Body of pancreas (tissue), 4 donors: ENCODE results near the gene ALAS2. TPM values are rescaled to one million over a fixed set of nuclear protein-coding genes. Genes with fewer than 3 reads are reported as not detected.

Source experiments
- ATAC-seq: fragments of 150-250 bp; one replicate; pipeline ENCODE4 v1.9.1; 2016
- DNase-seq, 4 donors: peaks; one replicate each; pipeline ENCODE4 v3.0.0-alpha.2; 2019
- H3K27ac ChIP-seq, 4 donors: fragments of 200-600 bp; sonication (generic); 1 replicate in 3 of 4; 2 replicates in 1 of 4; pipeline versions ENCODE4 v1.5.1 to v1.6.1; 2016 to 2019; ENCODE audit warnings: mild to moderate bottlenecking in 1 of 4, mixed read lengths in 1 of 4, moderate library complexity in 1 of 4
- H3K27me3 ChIP-seq, 2 donors: fragments of 200-600 bp; sonication (generic); one replicate each; pipeline ENCODE4 v1.6.0; 2016; ENCODE audit warnings: mild to moderate bottlenecking in 1 of 2
- H3K36me3 ChIP-seq, 2 donors: fragments of 200-600 bp; sonication (generic); replicated peaks in 1 of 2; 2 replicates each; pipeline ENCODE4 v1.5.1; 2016; ENCODE audit warnings: low read depth in 2 of 2; ENCODE audit not compliant: insufficient read depth in 1 of 2
- H3K4me1 ChIP-seq: fragments of 200-600 bp; sonication (generic); one replicate; pipeline ENCODE4 v1.6.0; 2016
- H3K4me3 ChIP-seq, 2 donors: fragments of 200-600 bp; sonication (generic); 1 replicate in 1 of 2; 2 replicates in 1 of 2; pipeline ENCODE4 v1.5.1; 2016 to 2019
- H3K9me3 ChIP-seq, 3 donors: fragments of 200-600 bp; sonication (generic); 1 replicate in 2 of 3; 2 replicates in 1 of 3; pipeline ENCODE4 v1.5.1; 2016
- POLR2A ChIP-seq, 3 donors: fragments of 450-650 bp; IDR thresholded peaks; one replicate each; pipeline ENCODE4 v1.6.1; 2016; ENCODE audit warnings: antibody characterized with exemption in 3 of 3, mild to moderate bottlenecking in 2 of 3
- WGBS, 2 donors: methylation state at CpG; one replicate each; pipeline ENCODE4 v1.1.5; 2017; 5-methylcytosine and 5-hydroxymethylcytosine counted together
- intact Hi-C: fragments of 100-400 bp; cut with DNase I; formaldehyde crosslinking; loops from one replicate; pipeline ENCODE4 v1.15.1; 2023
- total RNA-seq, 2 donors: library from RNA; depleted of rRNA; stranded (reverse); fragments of >200 nt; gene quantifications; one replicate each; pipeline ENCODE4 v1.1.0, GENCODE V29; 2016
- TF ChIP-seq, protein P1 (sequence below), 7 experiments: fragments of 450-650 bp in 4 of 7; fragments of 200-600 bp in 3 of 7; sonication (generic) in 3 of 7; IDR thresholded peaks; one replicate each; pipeline ENCODE4 v1.5.1; 2016 to 2019; ENCODE audit warnings: antibody characterized with exemption in 7 of 7

Gene ALAS2
- total RNA-seq, 2 donors from 2014 or later, result not detected

GRCh38 chrX:55029291-55029690 lies 1.5 kb downstream of the ALAS2 start:
- no peaks in the 10 kb centered on the region for H3K36me3 ChIP-seq
- TF ChIP-seq, protein P1, sequence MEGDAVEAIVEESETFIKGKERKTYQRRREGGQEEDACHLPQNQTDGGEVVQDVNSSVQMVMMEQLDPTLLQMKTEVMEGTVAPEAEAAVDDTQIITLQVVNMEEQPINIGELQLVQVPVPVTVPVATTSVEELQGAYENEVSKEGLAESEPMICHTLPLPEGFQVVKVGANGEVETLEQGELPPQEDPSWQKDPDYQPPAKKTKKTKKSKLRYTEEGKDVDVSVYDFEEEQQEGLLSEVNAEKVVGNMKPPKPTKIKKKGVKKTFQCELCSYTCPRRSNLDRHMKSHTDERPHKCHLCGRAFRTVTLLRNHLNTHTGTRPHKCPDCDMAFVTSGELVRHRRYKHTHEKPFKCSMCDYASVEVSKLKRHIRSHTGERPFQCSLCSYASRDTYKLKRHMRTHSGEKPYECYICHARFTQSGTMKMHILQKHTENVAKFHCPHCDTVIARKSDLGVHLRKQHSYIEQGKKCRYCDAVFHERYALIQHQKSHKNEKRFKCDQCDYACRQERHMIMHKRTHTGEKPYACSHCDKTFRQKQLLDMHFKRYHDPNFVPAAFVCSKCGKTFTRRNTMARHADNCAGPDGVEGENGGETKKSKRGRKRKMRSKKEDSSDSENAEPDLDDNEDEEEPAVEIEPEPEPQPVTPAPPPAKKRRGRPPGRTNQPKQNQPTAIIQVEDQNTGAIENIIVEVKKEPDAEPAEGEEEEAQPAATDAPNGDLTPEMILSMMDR (IDR thresholded peaks at IDR 0.05), result no peak
- no peak for TF ChIP-seq POLR2A (IDR thresholded peaks at IDR 0.05)
- DNase-seq (no peak), ATAC-seq (no peak)
- no peak overlapping the region for H3K4me3 ChIP-seq
- WGBS, 2 donors, result 54 to 63% methylated on average over 2 of the region's 2 CpGs
- H3K4me1 ChIP-seq, result no peaks in the 10 kb centered on the region
- intact Hi-C loops, result no loop called here
- no peaks in the 10 kb centered on the region for H3K27me3 ChIP-seq
- H3K27ac ChIP-seq, result no peak overlapping the region
- H3K9me3 ChIP-seq, result no peaks in the 10 kb centered on the region

DNA sequence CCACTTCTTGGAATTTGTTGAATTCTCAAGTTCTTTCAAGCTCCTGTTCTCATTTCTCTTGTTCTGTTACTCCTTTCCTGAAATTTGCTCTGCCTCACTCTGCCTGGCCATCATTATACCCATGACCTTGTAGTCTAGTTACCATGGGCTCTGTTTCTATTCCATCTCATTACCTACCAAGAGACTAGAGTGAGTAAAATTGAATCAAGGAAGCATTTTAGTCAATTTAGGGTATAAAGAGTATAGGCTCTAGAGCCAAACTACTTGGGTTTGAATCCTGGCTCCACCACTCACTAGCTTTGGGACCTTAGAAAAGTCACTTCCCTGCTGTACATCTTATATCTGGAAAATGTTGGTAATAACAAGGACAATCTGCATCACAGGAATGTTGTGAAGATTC lies 2.2 kb downstream of the ALAS2 start:
- TF ChIP-seq, protein P1 (IDR thresholded peaks at IDR 0.05), result no peak
- no peak for TF ChIP-seq POLR2A (IDR thresholded peaks at IDR 0.05)
- intact Hi-C loops, result no loop called here
- Histone ChIP-seq H3K36me3 (no peaks in the 10 kb centered on the region), H3K4me3 (no peak overlapping the region), H3K27ac (no peak overlapping the region), H3K27me3 (no peaks in the 10 kb centered on the region), H3K4me1 (no peaks in the 10 kb centered on the region), H3K9me3 (no peaks in the 10 kb centered on the region)
- ATAC-seq, result no peak
- DNase-seq, result no peak

DNA sequence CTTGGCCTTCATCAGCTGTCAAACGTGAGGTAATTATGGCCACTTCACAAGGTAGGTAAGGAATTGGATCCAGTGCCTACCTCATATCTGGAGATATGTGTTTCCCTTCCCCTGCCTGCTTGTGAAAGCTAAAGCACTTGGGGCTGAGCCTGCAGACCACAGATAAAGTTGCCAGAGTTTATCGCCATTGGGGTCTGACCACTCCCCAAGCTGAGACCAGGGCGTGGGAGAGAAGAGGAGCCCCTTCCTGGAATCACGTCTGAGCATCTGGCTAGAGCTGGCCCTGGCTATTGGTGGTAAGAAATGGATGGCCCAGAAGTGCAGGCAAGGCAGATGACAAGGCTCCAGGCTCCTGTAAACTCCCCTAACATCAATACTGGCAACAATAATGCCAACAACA lies 2.7 kb downstream of the ALAS2 start:
- DNase-seq (no peak), ATAC-seq (no peak)
- no peaks in the 10 kb centered on the region for H3K27me3 ChIP-seq
- H3K4me3 ChIP-seq, result no peak overlapping the region
- no peaks in the 10 kb centered on the region for H3K9me3 ChIP-seq
- H3K27ac ChIP-seq, result no peak overlapping the region
- intact Hi-C loops, result no loop called here
- no peak for TF ChIP-seq POLR2A (IDR thresholded peaks at IDR 0.05)
- TF ChIP-seq, protein P1 (IDR thresholded peaks at IDR 0.05), result no peak
- H3K36me3 ChIP-seq, result no peaks in the 10 kb centered on the region
- WGBS, 2 donors, result 63 to 75% methylated on average over 4 of the region's 4 CpGs
- no peaks in the 10 kb centered on the region for H3K4me1 ChIP-seq

DNA sequence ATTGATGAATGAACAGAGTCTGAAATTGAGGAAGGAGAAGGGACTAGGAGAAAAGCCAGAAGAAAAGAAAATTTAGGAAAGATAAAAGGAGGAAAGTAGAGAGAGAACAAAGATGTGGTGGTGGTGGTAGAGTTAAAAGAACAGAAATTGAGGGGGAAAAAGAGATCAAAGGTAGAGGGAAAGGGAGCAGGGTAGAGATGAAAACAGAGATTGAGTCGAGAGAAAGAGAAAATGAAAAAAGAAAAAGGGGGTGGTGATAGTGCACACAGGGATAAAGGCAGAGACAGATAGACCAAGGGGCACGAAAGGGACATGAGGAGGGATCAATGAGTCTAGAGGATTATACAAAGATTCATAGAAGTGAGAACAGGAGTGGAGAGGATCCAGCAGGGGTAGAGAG lies 3.9 kb downstream of the ALAS2 start:
- ATAC-seq (no peak), DNase-seq (no peak)
- Histone ChIP-seq H3K4me3 (no peak overlapping the region), H3K4me1 (no peaks in the 10 kb centered on the region), H3K9me3 (no peaks in the 10 kb centered on the region), H3K27ac (no peak overlapping the region), H3K27me3 (no peaks in the 10 kb centered on the region), H3K36me3 (no peaks in the 10 kb centered on the region)
- 55 to 66% methylated on average over 2 of the region's 2 CpGs for WGBS, 2 donors
- TF ChIP-seq, protein P1 (IDR thresholded peaks at IDR 0.05), result no peak
- TF ChIP-seq POLR2A (IDR thresholded peaks at IDR 0.05), result no peak
- intact Hi-C loops, result no loop called here

DNA sequence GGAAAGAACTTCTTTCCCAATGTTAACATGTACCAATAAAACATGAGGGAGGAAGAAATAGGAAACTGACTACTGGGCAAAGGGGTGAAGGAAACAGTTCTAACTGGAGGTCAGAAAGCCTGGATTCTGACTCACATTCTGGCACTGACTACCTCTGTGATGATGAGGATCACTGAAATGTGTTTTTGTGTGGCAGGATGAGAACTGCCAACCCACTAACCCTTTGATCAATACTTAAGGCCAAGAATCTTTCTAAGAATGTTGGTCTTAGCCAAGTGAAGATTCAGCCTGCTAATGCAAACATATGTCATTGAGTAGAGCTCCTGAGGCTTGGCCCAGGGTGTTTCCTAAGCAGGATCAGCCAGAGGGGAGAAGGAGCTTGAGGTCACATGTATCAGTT lies 4.6 kb downstream of the ALAS2 start:
- Histone ChIP-seq H3K9me3 (no peaks in the 10 kb centered on the region), H3K27ac (no peak overlapping the region), H3K36me3 (no peaks in the 10 kb centered on the region), H3K4me3 (no peak overlapping the region), H3K4me1 (no peaks in the 10 kb centered on the region), H3K27me3 (no peaks in the 10 kb centered on the region)
- DNase-seq, result no peak
- TF ChIP-seq, protein P1 (IDR thresholded peaks at IDR 0.05), result no peak
- TF ChIP-seq POLR2A (IDR thresholded peaks at IDR 0.05), result no peak
- intact Hi-C loops, result no loop called here
- no peak for ATAC-seq
